Mesenchymal stem cell (in vitro differentiated cells and primary cell): ENCODE results near the gene PRKCQ.
A peak's percentile ranks its signal among the peaks of the same experiment; 100 is the strongest.
"Not testable (repeated sequence)": the region's sequence is repeated elsewhere in the genome, so short reads cannot be mapped to it uniquely, and the experiment has no call there.

Experiments used
- DNase-seq: peaks from one replicate; pipeline ENCODE4 v3.0.0-alpha.2; 2013
- H2AFZ ChIP-seq: one replicate; pipeline ENCODE4 v1.6.1; 2013; ENCODE audit warnings: low read depth, mild to moderate bottlenecking, control low read depth, inconsistent platforms, low read length, moderate library complexity
- H2AK5ac ChIP-seq: 2 replicates; pipeline ENCODE4 v1.6.1; 2013; ENCODE audit warnings: low read length, moderate library complexity, mild to moderate bottlenecking, inconsistent platforms; ENCODE audit not compliant: severe bottlenecking
- H2BK120ac ChIP-seq: one replicate; pipeline ENCODE4 v1.6.1; 2013; ENCODE audit warnings: low read depth, mild to moderate bottlenecking, inconsistent platforms, low read length, moderate library complexity
- H2BK12ac ChIP-seq, 2 experiments: one replicate each; pipeline ENCODE4 v1.6.1; 2013; ENCODE audit warnings: inconsistent platforms in 2 of 2, low read length in 2 of 2, mild to moderate bottlenecking in 2 of 2, moderate library complexity in 2 of 2, control low read depth in 1 of 2
- H2BK15ac ChIP-seq: one replicate; pipeline ENCODE4 v1.6.1; 2013; ENCODE audit warnings: mild to moderate bottlenecking, low read depth, inconsistent platforms; ENCODE audit not compliant: poor library complexity, severe bottlenecking
- H2BK5ac ChIP-seq: 2 replicates; pipeline ENCODE4 v1.6.1; 2013; ENCODE audit warnings: low read depth, mild to moderate bottlenecking, low read length, control low read depth, inconsistent platforms; ENCODE audit not compliant: poor library complexity, severe bottlenecking
- H3K14ac ChIP-seq, 2 experiments: one replicate each; pipeline ENCODE4 v1.6.1; 2013; ENCODE audit warnings: inconsistent platforms in 2 of 2, low read length in 2 of 2, control low read depth in 1 of 2, mild to moderate bottlenecking in 1 of 2, moderate library complexity in 1 of 2
- H3K18ac ChIP-seq, 2 experiments: one replicate each; pipeline ENCODE4 v1.6.1; 2013; ENCODE audit warnings: inconsistent platforms in 2 of 2, low read length in 2 of 2, control low read depth in 1 of 2, low read depth in 1 of 2, mild to moderate bottlenecking in 1 of 2
- H3K23ac ChIP-seq, 2 experiments: one replicate each; pipeline ENCODE4 v1.6.1; 2013; ENCODE audit warnings: inconsistent platforms in 2 of 2, low read length in 2 of 2, mild to moderate bottlenecking in 2 of 2, moderate library complexity in 2 of 2, control low read depth in 1 of 2
- H3K27ac ChIP-seq: 2 replicates; pipeline ENCODE4 v1.5.1; 2013; ENCODE audit warnings: mild to moderate bottlenecking, moderate library complexity, low read length, control low read depth, inconsistent platforms; ENCODE audit not compliant: poor library complexity, severe bottlenecking
- H3K27me3 ChIP-seq, 2 experiments: 2 replicates each; pipeline versions ENCODE4 v1.6.1 to v1.7.0; 2013; ENCODE audit warnings: low read length in 2 of 2, mild to moderate bottlenecking in 2 of 2, moderate library complexity in 2 of 2, control low read depth in 1 of 2, inconsistent platforms in 1 of 2; ENCODE audit not compliant: control insufficient read depth in 1 of 2, insufficient read depth in 1 of 2
- H3K36me3 ChIP-seq, 2 experiments: 2 replicates each; pipeline versions ENCODE4 v1.6.1 to v1.7.0; 2013; ENCODE audit warnings: low read length in 2 of 2, control low read depth in 1 of 2, inconsistent platforms in 1 of 2, low read depth in 1 of 2, mild to moderate bottlenecking in 1 of 2; ENCODE audit not compliant: insufficient read depth in 2 of 2, control insufficient read depth in 1 of 2
- H3K4ac ChIP-seq, 2 experiments: one replicate each; pipeline ENCODE4 v1.6.1; 2013; ENCODE audit warnings: inconsistent platforms in 2 of 2, low read length in 2 of 2, mild to moderate bottlenecking in 2 of 2, moderate library complexity in 2 of 2, control low read depth in 1 of 2, low read depth in 1 of 2
- H3K4me1 ChIP-seq: 2 replicates; pipeline ENCODE4 v1.6.1; 2013; ENCODE audit warnings: low read depth, low read length, control low read depth; ENCODE audit not compliant: control insufficient read depth, insufficient read depth
- H3K4me2 ChIP-seq: 2 replicates; pipeline ENCODE4 v1.6.1; 2013; ENCODE audit warnings: low read length, mild to moderate bottlenecking, inconsistent platforms; ENCODE audit not compliant: poor library complexity, severe bottlenecking
- H3K4me3 ChIP-seq, 2 experiments: 2 replicates each; pipeline versions ENCODE4 v1.5.1 to v1.7.0; 2013; ENCODE audit warnings: low read length in 2 of 2, mild to moderate bottlenecking in 2 of 2, control low read depth in 1 of 2, low read depth in 1 of 2; ENCODE audit not compliant: insufficient read depth in 1 of 2
- H3K79me1 ChIP-seq: replicated peaks from 2 replicates; pipeline ENCODE4 v1.6.1; 2013; ENCODE audit warnings: mild to moderate bottlenecking, control low read depth, low read length, inconsistent platforms; ENCODE audit not compliant: poor library complexity, severe bottlenecking
- H3K9ac ChIP-seq: 2 replicates; pipeline ENCODE4 v1.7.0; 2013; ENCODE audit warnings: mild to moderate bottlenecking, low read length, moderate library complexity
- H3K9me3 ChIP-seq: 2 replicates; pipeline ENCODE4 v1.7.0; 2013; ENCODE audit warnings: mild to moderate bottlenecking, low read length; ENCODE audit not compliant: control insufficient read depth
- H4K8ac ChIP-seq: one replicate; pipeline ENCODE4 v1.6.1; 2013; ENCODE audit warnings: inconsistent platforms, mild to moderate bottlenecking, low read length, moderate library complexity
- H4K91ac ChIP-seq: one replicate; pipeline ENCODE4 v1.6.1; 2013; ENCODE audit warnings: mild to moderate bottlenecking, low read length, inconsistent platforms
- WGBS: methylation state at CpG from one replicate; pipeline ENCODE4 v1.1.7; 2013; ENCODE audit warnings: mixed read lengths; 5-methylcytosine and 5-hydroxymethylcytosine counted together

PRKCQ gene

GRCh38 chr10:6582298-6582697 lies 2.2 kb upstream of the PRKCQ start:
- WGBS, result 100% methylated on average over 3 of the region's 5 CpGs
- H2BK120ac ChIP-seq, result no peak overlapping the region
- H3K23ac ChIP-seq, result no peak overlapping the region

GRCh38 chr10:6581778-6582228 lies 1.7 kb upstream of the PRKCQ start:
- Histone ChIP-seq H3K4me3 (no peak overlapping the region), H3K18ac (no peak overlapping the region), H4K91ac (no peak overlapping the region), H2AFZ (no peak overlapping the region), H3K9ac (no peak overlapping the region), H3K9me3 (no peaks in the 10 kb centered on the region), H3K79me1 (no peaks in the 10 kb centered on the region), H3K4ac (no peak overlapping the region), H3K4me1 (peaks cover 2% of the 10 kb centered on the region), H3K27ac (no peak overlapping the region), H4K8ac (no peak overlapping the region), H3K27me3 (peaks cover 18 to 55% of the 10 kb centered on the region in 2 experiments), H3K4me2 (no peak overlapping the region), H2BK15ac (no peak overlapping the region), H2BK12ac (no peak overlapping the region), H3K36me3 (no peaks in the 10 kb centered on the region), H3K14ac (no peak overlapping the region), H2BK120ac (no peak overlapping the region), H2BK5ac (no peak overlapping the region), H3K23ac (no peak overlapping the region), H2AK5ac (no peak overlapping the region)
- no peak for DNase-seq
- WGBS, result 83% methylated on average over 7 of the region's 7 CpGs

More at GRCh38 chr10:6582298-6582697, 2.2 kb upstream of the PRKCQ start:
- no peak for DNase-seq
- H2BK15ac ChIP-seq, result no peak overlapping the region
- no peaks in the 10 kb centered on the region for H3K79me1 ChIP-seq
- H3K4me1 ChIP-seq, result peaks cover 2% of the 10 kb centered on the region
- H3K27me3 ChIP-seq, result peaks cover 18 to 52% of the 10 kb centered on the region in 2 experiments
- H2AFZ ChIP-seq, result no peak overlapping the region
- H4K91ac ChIP-seq, result no peak overlapping the region
- H3K4ac ChIP-seq, result no peak overlapping the region
- H3K4me2 ChIP-seq, result no peak overlapping the region
- no peak overlapping the region for H3K14ac ChIP-seq
- no peak overlapping the region for H3K4me3 ChIP-seq
- no peaks in the 10 kb centered on the region for H3K9me3 ChIP-seq
- H2BK12ac ChIP-seq, result no peak overlapping the region
- H3K9ac ChIP-seq, result no peak overlapping the region
- H4K8ac ChIP-seq, result no peak overlapping the region
- H2BK5ac ChIP-seq, result no peak overlapping the region
- no peak overlapping the region for H3K27ac ChIP-seq
- no peak overlapping the region for H2AK5ac ChIP-seq
- no peaks in the 10 kb centered on the region for H3K36me3 ChIP-seq
- H3K18ac ChIP-seq, result no peak overlapping the region

GRCh38 chr10:6581223-6581622 lies 1.1 kb upstream of the PRKCQ start:
- not testable (repeated sequence) for H3K9me3 ChIP-seq

DNA sequence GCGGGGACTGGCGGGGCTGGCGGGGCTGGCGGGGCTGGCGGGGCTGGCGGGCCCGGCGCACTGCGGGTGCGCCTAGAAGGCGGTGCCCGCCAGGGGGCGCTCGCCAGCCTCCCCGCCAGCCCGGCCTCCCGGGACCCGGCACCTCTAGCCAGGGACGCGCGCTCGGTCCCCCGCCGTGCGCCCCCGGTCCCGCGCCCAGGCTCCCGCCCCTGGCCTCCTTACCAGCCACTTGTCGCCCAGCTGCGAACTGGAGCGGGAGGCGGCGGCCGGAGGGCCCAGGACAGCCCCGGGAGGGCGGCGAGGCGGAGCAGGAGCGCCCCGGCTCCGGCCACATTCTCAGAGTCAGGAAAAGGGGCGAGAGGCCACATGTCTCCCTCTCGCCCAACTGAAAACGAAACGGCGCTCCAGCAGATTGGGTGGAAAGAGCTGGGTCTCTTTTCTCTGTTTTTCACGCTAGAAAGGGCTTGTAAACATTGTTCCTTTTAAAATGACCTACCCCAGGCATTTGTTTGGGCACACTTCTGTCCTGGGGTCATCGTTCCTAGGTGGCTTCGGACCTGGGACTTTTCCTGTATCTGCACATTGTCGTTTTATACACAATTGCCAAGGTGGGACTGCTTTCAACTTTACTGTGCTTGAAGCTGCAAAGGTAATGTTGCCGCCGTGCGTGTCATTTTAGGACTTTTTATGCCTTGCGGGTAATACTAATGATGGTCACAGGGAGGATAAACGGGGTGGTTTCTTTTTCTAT lies 378 bp upstream of the PRKCQ start:
- Histone ChIP-seq H3K4me3 (peak overlapping the region; percentile 70 to 87), H3K36me3 (no peaks in the 10 kb centered on the region), H2BK120ac (peak overlapping the region; percentile 92), H4K91ac (peak overlapping the region; percentile 61), H2BK12ac (peak overlapping the region; percentile 5 to 86), H3K9ac (peak overlapping the region; percentile 45), H3K23ac (no peak overlapping the region), H3K4me2 (peak overlapping the region; percentile 99), H2AK5ac (no peak overlapping the region), H4K8ac (peak overlapping the region; percentile 90), H3K79me1 (no peaks in the 10 kb centered on the region), H3K4ac (peak overlapping the region in 1 of 2 experiments; percentile 67), H3K4me1 (peaks cover 2% of the 10 kb centered on the region), H3K18ac (peak overlapping the region; percentile 73 to 79), H3K27ac (no peak overlapping the region), H2BK15ac (peak overlapping the region; percentile 83), H3K27me3 (peaks cover 22 to 65% of the 10 kb centered on the region in 2 experiments), H2AFZ (peak overlapping the region; percentile 71), H2BK5ac (no peak overlapping the region), H3K14ac (peak overlapping the region in 1 of 2 experiments; percentile 96), H3K9me3 (no peaks in the 10 kb centered on the region)
- WGBS, result under 1% methylated on average over 43 of the region's 56 CpGs
- DNase-seq, result peak; percentile 69

More at GRCh38 chr10:6581223-6581622, 1.1 kb upstream of the PRKCQ start:
- H3K4me1 ChIP-seq, H3K18ac ChIP-seq, H2BK120ac ChIP-seq, H2AK5ac ChIP-seq, H4K8ac ChIP-seq, H3K23ac ChIP-seq, H3K4me3 ChIP-seq, H3K4me2 ChIP-seq, H3K27ac ChIP-seq, H3K79me1 ChIP-seq, H2BK15ac ChIP-seq, H3K4ac ChIP-seq, H2AFZ ChIP-seq, H3K14ac ChIP-seq, H3K36me3 ChIP-seq, H3K9ac ChIP-seq, H4K91ac ChIP-seq, H2BK12ac ChIP-seq, DNase-seq, H2BK5ac ChIP-seq: not testable (repeated sequence)
- 40% methylated on average over 5 of the region's 7 CpGs for whole genome bisulfite sequencing
- H3K27me3 ChIP-seq, result peaks cover 22 to 60% of the 10 kb centered on the region in 2 experiments
